Stomach (tissue), 4 donors: ENCODE data around the gene RIF1.

ENCODE experiments used
- CTCF ChIP-seq, 7 experiments: fragments of 450-650 bp in 4 of 7; fragments of 200-600 bp in 3 of 7; sonication (generic) in 3 of 7; IDR thresholded peaks; one replicate each; pipeline ENCODE4 v1.5.1; 2016 to 2019; ENCODE audit warnings: antibody characterized with exemption in 7 of 7, control low read depth in 2 of 7, mild to moderate bottlenecking in 1 of 7
- POLR2A ChIP-seq, 4 donors: fragments of 450-650 bp; IDR thresholded peaks; one replicate each; pipeline ENCODE4 v1.6.1; 2016; ENCODE audit warnings: antibody characterized with exemption in 4 of 4, control low read depth in 2 of 4, mild to moderate bottlenecking in 1 of 4, moderate library complexity in 1 of 4
- POLR2AphosphoS5 ChIP-seq, 3 donors: sonication (generic); formaldehyde crosslinking; IDR thresholded peaks; one replicate each; pipeline ENCODE4 v1.6.1; 2016; ENCODE audit warnings: antibody characterized with exemption in 3 of 3

GRCh38 chr2:151490276-151490675, 80.6 kb downstream of the RIF1 start:
- TF ChIP-seq POLR2A (IDR thresholded peaks at IDR 0.05) (no peak), CTCF (IDR thresholded peaks at IDR 0.05) (no peak), POLR2AphosphoS5 (IDR thresholded peaks at IDR 0.05) (no peak)
